Activated CD4-positive, alpha-beta T cell treated with anti-CD3 and anti-CD28 coated beads for 48 hours (primary cell): ENCODE data around the gene THSD7A.

Source experiments
- DNase-seq: peaks from one replicate; pipeline ENCODE4 v3.0.0-alpha.2; 2020

Gene THSD7A, protein sequence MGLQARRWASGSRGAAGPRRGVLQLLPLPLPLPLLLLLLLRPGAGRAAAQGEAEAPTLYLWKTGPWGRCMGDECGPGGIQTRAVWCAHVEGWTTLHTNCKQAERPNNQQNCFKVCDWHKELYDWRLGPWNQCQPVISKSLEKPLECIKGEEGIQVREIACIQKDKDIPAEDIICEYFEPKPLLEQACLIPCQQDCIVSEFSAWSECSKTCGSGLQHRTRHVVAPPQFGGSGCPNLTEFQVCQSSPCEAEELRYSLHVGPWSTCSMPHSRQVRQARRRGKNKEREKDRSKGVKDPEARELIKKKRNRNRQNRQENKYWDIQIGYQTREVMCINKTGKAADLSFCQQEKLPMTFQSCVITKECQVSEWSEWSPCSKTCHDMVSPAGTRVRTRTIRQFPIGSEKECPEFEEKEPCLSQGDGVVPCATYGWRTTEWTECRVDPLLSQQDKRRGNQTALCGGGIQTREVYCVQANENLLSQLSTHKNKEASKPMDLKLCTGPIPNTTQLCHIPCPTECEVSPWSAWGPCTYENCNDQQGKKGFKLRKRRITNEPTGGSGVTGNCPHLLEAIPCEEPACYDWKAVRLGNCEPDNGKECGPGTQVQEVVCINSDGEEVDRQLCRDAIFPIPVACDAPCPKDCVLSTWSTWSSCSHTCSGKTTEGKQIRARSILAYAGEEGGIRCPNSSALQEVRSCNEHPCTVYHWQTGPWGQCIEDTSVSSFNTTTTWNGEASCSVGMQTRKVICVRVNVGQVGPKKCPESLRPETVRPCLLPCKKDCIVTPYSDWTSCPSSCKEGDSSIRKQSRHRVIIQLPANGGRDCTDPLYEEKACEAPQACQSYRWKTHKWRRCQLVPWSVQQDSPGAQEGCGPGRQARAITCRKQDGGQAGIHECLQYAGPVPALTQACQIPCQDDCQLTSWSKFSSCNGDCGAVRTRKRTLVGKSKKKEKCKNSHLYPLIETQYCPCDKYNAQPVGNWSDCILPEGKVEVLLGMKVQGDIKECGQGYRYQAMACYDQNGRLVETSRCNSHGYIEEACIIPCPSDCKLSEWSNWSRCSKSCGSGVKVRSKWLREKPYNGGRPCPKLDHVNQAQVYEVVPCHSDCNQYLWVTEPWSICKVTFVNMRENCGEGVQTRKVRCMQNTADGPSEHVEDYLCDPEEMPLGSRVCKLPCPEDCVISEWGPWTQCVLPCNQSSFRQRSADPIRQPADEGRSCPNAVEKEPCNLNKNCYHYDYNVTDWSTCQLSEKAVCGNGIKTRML (N-terminal part only)

DNA sequence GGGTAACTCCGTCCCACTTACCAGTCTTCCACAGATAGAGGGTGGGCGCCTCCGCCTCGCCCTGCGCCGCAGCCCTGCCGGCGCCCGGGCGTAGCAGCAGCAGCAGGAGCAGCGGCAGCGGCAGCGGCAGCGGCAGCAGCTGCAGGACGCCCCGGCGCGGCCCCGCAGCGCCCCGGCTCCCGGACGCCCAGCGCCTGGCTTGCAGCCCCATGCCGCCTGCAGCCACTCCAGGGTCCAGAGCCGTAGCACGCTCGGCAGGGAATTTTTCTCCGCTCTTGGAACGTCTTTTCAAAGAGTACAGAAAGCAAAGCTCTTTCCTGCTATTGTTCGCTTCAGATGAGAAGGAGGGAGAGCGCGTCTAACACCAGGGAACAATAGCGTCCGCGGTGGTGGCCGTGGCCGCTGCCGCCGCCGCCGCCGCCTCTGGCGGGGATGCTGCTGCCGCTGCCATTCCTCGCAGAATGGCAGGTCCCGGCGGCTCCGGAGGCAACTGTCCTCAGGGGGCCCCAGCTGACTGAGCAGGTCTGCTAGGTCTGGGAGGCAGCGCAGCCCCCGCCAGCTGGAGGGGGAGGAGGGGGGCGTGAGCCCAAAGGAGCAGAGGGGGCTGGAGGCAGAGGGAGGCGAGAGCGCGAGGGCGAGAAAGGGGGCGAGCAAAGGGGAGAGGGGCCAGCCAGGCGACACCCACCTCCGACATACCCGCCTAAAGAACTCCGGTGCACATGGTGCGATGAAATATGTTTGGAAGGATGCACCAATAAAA, at the start of gene THSD7A:
Gene THSD7A (minus strand): TSS at position 463 of the 760 bp plus-strand sequence. CDS start 252 bp downstream, at position 211.
- peak; percentile 7 for DNase-seq

DNA sequence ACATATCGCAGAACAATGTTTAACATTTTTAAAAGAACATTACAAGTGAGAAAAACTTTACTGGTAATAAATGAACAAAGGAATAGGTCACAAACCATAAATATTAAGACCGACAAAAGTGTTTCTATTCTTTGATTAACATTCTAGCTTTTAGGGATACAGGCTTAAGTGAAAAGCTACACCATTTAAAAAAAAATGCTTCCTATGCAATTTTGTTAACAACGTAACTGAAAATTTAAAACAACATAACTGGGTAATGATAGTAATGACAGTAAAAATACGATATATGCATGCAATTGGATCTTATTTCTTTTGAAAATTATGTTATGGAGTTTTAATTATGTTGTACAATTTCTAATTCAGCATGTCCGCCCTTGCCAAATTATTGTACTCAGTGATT, 49.7 kb upstream of the THSD7A start:
- DNase-seq, result no peak

DNA sequence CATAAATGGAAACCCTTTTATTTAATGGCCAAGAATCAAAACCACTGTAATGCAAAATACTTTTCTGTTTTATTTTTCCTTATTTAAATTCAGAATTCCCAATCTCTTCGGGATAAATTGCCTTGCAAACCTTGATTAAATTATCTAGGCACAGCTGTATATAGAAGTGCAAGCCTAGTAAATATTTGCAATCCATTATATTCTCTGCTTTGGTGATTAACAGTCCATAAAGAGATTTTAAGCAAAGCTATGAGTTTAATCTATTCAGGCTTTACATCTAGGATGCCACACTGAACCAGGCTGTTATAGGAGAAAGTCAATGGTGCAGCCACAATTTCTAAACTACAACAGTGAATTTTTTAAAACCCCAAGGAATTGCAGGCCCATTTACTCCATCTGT, 43.6 kb upstream of the THSD7A start:
- DNase-seq, result no peak

DNA sequence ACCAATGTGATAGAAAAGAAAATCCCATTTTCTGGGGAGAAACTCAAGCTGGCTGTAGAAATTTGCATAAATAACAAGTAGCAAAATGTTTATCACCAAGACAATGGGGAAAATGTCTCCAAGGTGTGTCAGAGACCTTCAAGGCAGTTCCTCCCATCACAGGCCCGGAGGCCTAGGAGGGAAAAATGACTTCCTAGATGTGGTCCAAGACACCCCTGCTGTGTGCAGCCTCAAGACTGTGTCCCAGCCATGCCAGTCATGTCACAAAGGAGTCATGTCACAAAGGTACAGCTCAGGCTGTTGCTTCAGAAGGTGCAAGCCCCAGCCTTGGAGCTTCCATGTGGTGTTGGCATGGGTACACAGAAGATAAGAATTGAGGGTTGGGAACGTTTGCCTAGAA, 33.7 kb upstream of the THSD7A start:
- no peak for DNase-seq

DNA sequence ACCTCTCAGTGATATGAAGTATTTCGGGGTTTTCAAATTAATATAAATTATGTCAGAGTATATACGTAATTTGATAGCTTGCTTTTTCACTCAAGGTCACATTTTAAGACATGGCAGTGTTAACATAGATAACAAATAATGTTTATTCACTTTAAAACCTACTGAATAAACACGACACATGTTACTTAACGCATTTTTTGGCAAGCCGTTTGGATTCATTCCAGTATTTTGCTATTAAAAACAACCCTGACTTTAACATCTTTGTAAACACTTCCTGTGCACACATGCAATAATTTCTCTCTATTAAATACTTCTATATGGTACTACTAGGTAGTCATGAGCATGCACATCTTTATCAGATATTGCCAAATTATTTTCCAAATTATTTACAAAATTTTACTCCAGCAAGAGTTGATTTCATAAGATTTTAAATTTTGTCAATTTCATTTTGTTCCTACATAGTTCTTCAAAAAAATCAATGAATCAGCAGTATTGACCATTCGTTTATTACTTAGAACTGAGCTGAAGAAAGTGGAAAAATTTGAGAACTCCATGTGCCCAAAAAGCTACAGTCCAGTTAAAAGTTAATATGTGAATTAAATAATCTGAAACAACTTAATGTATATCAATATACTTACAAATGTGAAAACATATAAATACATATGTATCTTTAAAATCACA, 26.8 kb upstream of the THSD7A start:
- no peak for DNase-seq

DNA sequence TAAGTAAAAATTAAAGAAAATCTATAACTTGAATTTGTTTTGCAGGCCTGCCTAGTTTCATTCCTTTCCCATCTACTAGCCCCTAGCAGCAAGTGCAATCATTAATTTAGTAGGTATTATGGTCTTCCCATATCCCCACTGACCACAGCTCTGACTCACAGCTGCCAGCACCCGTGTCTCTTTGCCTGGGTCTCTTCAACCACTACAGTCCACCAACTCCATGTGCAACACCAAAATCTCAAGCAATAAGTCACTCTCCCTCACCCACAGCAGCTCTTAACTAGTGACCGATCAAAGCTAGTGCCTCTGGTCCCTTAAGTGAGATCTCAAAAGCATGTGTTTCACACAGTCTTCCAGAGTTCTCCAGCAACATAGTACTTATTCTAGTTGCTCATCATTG, 26.0 kb upstream of the THSD7A start:
- DNase-seq, result no peak

DNA sequence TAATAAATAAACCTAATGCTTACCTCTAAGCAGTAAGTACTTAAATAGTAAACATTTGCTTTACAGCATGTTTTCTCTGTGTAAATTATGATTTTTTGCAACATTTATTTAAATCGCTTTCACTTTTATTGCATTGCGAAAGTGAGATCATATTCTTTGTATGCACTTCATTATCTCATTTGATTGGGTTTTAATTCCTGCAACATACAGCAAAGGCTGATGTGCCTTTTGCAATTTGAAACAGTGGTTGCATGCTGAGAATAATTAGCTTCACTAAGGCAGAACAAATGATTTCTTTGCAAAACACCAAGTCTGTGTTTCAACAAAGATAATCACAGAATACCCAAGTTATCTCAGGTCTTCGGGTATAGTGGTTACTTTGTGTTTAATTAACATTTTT, 16.3 kb upstream of the THSD7A start:
- no peak for DNase-seq

DNA sequence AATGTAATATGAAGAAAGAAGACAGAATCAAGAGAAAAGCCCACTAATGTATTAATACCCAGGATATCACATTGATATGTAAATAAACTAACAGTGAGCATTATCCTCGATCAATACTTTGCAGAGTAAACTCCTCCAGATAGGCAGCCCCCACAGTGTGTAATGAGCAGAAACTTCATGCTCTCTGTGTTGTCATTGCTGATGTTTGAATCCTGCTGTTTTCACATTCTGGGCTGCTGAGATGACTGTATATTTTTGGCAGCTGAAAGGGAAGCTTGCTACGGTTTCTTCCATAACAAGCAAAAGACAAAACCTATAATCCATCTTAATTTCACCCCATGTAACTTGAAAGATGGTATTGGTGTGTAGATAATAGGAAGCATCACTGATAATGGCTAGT, 15.3 kb upstream of the THSD7A start:
- DNase-seq, result no peak

DNA sequence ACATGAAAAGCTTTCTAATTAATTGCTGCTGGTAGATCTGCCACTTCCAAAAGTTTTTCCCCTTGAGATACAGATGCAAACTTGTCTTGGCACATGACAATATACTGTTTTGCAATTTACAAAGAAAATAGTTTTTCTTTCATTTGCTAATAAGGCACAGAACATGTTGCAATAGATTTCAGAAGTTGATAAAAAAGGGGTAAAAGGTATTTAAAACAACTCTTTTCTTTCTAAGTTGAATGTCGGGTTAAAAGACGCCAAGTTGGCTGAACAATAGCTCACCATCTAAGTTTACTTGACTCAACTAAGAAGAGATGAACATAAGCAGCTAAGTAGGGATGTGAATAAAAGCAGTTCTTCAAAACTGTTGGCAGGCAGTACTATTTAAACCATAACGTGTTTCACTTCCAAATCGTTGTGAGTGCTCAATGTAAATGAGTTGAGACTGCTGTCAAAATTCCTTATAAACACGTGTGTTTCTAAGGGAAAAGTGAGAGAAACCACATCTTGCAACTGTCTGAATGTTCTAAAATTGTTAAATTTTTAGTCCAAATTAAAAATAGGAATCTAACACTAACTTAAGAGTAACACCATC, 14.5 kb upstream of the THSD7A start:
- no peak for DNase-seq

DNA sequence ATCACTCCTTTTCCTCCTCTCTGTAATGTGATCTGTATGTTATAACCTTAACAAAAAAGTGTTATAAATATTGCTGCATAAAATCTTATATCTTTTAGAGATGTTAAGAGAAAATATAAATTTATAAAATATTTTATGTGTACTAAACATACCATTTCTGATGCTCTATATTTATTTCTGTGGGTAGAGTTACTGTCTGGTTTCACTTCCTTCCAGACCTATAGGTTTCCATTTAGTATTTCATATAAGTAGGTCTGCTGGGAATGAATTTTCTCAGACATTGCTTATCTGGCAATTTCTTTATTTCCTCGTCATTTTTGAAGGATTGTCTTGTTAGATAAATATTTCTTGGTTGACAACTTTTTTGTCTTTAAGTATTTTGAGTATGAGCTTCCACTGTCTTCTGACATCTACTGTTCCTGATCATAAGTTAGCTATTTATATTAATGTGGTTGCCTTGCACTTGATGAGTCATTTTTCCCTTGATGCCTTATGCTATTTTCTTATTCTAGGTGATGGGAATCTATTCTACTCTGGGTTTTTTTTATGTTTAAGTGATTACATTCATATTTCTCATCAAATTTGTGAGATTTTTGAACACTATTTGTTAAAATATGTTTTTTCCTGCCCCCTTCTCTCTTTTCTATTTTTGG, 11.2 kb upstream of the THSD7A start:
- no peak for DNase-seq

DNA sequence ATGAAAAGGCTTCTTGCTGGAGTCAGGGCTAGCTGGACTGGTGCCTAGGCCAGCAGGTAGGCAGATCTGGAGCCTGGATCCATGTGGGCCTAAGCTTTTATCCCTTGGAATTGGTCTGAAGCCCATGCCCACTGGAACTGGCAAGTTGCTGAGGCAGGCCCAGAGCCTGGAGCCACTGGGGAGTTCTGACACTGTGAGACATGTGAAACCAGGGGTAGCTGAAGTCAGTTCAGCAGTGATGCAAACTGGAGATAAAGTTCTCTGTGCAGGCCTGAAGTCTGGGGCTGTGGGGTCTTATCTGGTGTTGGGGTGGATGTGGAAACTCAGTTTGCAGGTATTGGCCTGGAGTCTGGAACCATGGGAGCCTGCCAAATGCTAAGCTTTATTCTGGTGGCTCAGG, 9.7 kb upstream of the THSD7A start:
- DNase-seq, result no peak

DNA sequence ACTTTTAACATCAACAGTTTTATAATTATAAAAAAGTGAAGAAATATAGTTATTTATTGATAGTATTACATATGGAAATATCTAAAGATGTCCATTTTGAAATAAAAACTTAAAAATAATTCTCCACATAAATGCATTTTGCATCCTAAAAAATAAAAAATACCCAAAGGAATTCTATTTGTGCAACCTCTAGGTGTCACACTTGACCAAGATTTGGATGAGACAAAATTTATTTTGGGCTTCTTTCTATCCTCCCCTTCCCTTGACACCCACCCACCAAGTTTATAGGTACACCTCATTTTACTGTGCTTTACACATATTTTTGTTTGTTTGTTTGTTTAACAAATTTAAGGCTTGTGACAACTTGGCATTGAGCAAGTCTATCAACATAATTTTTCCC, 3.3 kb upstream of the THSD7A start:
- no peak for DNase-seq

DNA sequence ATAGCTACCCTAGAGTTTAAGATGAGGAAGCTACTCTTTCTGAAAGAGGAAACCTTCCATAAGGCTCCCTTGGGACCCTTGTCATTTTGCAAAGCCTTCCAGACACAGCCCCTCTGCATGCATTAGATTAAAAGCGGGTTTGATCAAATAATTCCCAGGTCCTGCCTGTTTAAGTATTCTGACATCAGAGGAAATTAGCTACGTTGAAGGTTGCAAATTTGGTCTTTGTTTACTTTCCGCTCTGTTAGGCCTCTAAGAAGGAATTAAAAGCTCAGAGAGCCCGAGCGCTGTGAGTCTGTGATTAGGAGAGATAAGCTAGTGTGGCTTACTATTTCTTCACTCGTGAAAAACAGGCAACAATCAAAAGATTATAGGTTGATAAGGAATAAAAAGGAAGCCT, 1.4 kb upstream of the THSD7A start:
- no peak for DNase-seq

DNA sequence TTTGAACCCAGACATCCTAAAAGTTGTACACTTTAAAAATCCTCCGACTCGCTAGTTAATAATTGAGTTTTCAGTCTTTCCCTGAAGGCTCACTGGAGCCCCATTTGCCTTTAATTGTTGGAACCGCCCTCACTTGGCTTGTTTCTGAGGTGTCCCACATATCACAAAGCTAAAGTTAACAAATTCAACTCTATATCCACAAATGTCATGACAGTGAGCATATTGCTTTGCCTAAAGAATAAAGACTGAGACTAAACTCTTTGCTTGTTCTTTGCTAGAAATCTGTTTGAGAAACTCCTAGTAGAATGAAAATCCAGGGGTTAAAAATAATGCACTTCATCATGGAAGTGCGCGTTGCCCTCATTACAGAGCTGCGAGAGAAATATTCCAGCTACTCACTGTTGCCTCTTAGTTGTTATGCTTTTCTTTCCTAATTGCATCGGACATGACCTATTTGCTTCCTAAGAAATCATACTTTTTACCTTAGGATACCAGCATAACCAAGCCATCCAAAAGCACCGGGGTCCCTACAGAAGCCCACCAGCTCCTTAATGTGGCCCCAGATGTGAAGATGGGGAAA, 752 bp downstream of the THSD7A start:
- no peak for DNase-seq

DNA sequence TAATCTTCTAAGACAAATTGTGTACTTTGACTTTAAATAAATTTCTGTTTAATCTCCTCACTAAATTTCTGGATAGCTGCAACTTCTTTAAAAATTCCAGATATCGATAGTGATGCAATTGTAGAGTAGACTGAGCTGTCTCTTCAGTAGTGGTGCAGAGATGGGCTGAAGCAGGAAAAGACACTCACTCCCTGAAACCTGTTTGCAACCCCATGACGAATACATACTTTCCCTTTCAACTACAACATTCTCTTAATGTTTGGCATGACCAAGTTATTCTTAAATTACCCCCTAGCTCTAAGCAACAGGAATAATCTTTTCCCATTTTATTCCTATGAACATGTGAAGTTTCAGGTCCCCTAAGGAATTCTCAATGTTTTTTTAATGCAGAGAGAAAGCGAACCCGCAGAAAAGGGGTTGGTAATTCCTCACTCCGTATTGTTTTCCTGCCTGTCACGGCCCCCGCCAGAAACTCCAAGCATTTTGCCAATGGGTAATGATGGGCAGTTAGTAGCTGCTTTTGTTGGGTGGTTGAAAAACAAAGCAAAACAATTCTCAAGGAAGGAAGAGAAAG, 1.3 kb downstream of the THSD7A start:
- DNase-seq, result no peak

DNA sequence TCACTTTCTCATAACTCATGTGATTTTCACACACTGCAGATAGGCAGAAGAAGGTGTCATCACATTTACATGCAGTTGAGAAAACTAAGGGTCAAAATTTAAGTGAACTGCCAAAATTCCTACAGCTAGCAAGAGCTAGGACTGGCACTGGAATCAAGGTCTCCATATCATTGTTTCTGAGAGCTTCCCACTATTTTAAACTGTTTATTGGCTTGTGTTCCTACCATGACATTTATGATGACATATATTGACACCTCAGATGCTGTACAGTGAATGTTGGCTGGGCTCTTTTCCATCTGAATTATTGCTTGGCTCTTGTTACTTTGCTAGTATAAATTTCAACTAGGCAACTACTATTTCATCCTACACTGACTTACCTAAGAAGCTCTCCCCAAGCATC, 2.0 kb downstream of the THSD7A start:
- no peak for DNase-seq

DNA sequence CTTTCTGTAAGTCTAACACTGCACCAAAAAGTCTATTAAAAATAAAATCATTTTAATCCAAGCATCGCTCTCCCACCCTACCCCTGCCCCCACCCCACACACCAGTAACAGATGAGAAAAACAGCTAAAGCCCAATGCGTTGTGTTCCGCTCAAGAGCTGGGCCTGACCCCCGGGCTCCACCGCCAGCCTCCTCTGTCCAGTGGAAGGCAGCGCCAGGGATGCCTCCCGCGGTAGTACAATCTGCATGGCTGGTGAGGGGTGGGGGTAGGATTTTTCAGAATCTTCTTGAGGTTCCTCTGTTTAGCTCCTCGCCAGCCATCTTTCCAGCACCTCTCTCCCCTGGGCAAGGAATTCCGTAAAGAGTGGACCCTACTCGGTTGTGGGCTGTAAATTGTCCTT, 12.1 kb downstream of the THSD7A start:
- no peak for DNase-seq

DNA sequence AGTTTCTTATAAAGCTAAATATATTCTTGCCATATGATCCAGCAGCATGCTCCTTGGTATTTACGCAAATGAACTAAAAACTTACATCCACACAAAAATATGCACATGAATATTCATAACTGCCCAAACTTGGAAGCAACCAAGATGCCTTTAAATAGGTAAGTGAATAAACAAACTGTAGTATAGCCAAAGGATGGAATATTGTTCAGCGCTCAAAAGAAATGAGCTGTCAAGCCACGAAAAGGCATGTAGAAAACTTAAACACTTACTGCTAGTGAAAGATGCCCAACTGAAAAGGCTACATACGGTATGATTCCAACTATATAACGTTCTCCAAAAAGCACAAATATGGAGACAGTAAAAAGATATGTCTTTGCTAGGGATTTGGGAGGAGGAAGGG, 12.7 kb downstream of the THSD7A start:
- no peak for DNase-seq

DNA sequence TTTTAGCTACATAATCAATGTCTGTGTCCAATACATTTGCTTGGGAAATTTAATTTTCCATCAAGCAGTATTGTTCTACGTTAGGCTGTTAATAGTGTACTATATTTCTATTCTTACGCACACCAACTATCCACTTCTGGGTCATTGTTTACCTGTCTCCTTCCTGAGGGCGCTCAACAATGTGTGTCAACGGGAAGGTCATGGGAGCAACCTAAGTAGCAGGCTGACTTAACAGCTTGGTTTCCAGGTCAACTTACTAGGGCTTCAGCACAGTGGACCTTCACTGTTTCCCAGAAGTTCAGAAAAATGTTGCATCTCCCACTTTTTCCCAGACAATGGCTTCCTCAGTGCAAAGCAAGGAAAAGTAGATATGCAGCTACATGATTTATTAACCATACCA, 13.7 kb downstream of the THSD7A start:
- DNase-seq, result no peak

DNA sequence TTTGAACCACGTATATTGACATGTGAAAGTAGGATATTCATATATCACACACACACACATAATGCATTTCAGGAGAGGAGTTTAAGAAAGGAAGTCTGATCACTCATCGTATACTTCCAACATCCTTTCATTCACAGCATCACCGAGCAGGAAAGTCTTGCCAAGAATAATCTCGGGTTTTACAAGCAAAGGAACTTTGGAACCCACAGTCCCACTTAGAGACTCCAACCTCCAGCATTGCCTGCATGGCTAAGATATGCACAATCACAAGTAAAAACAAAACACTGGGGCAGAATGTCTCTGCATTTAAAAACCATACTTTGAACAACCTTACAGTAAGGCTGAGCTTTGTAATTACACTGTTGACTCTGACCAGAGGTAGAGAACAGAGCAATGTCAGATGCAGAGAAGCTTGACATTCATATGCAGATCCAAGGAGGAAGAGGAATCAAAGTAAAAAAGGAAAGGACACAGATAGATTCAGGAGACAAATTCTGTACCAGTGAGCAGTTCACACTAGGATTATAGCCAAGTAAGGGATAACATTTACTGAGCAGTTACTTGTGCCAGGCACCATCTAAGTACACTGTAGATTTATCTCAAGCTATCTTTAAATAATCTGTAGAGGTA, 14.8 kb downstream of the THSD7A start:
- DNase-seq, result no peak
